HEK293 (cell line): ENCODE data around the gene TACC2.

ENCODE experiments used
- ZNF274 ChIP-seq, 2 experiments: fragments of 200-500 bp in 1 of 2; fragments of 450-650 bp in 1 of 2; sonication (Bioruptor generic) in 1 of 2; formaldehyde crosslinking in 1 of 2; IDR thresholded peaks; 2 replicates each; pipeline versions ENCODE4 v1.5.1 to v1.6.1; 2014 to 2016; ENCODE audit warnings: borderline replicate concordance in 1 of 2, inconsistent platforms in 1 of 2, low read length in 1 of 2, missing biosample characterization in 1 of 2, missing genetic modification characterization in 1 of 2
- ZNF530 ChIP-seq: fragments of 450-650 bp; formaldehyde crosslinking; IDR thresholded peaks from 2 replicates; pipeline ENCODE4 v1.5.1; 2016; ENCODE audit warnings: low read depth, missing biosample characterization, missing genetic modification characterization
- ZNF623 ChIP-seq: fragments of 450-650 bp; formaldehyde crosslinking; IDR thresholded peaks from 2 replicates; pipeline ENCODE4 v1.5.1; 2016; ENCODE audit warnings: missing biosample characterization, missing genetic modification characterization
- ZNF624 ChIP-seq: fragments of 450-650 bp; formaldehyde crosslinking; IDR thresholded peaks from 2 replicates; pipeline ENCODE4 v1.5.1; 2017; ENCODE audit warnings: missing biosample characterization, missing genetic modification characterization
- ZNF660 ChIP-seq: fragments of 450-650 bp; IDR thresholded peaks from 2 replicates; pipeline ENCODE4 v1.5.1; 2018; ENCODE audit warnings: missing biosample characterization, mild to moderate bottlenecking, missing genetic modification characterization
- TF ChIP-seq, protein P1 (sequence below): fragments of 450-650 bp; formaldehyde crosslinking; IDR thresholded peaks from 2 replicates; pipeline ENCODE4 v1.5.1; 2016; ENCODE audit warnings: missing biosample characterization, missing genetic modification characterization
- TF ChIP-seq, protein P2 (sequence below): fragments of 450-650 bp; formaldehyde crosslinking; IDR thresholded peaks from 2 replicates; pipeline ENCODE4 v1.5.1; 2016; ENCODE audit warnings: missing biosample characterization, missing genetic modification characterization, borderline replicate concordance

DNA sequence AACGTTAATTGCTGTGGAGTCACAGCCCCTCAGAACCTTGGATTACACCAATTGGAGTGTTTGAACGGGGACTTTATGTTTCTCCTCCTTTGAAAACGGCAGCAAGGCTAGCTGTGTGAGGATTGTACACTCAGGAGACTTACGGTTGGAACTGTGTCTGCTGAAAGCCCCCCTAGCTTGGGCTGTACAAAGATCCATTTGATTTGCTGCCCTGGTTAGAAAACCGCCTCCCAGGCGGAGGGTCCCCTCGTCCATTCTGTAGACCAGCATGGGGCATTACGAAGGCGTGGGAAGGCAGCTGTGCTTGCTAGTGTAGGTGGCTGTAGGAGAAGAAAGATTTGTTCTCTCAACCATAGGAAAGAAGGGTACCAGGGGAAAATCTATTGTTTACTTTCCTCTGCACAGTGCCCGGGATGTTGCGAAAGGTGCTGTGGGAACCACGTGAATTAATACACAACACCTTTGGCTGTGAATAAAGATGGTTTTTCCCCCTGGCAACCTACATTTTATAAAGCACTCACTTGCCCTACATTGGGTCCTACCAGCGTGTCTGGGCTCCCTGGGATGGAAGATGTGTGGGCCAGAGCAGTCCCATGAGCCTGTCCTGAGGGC lies 208.8 kb downstream of the TACC2 start:
- TF ChIP-seq, protein P1, sequence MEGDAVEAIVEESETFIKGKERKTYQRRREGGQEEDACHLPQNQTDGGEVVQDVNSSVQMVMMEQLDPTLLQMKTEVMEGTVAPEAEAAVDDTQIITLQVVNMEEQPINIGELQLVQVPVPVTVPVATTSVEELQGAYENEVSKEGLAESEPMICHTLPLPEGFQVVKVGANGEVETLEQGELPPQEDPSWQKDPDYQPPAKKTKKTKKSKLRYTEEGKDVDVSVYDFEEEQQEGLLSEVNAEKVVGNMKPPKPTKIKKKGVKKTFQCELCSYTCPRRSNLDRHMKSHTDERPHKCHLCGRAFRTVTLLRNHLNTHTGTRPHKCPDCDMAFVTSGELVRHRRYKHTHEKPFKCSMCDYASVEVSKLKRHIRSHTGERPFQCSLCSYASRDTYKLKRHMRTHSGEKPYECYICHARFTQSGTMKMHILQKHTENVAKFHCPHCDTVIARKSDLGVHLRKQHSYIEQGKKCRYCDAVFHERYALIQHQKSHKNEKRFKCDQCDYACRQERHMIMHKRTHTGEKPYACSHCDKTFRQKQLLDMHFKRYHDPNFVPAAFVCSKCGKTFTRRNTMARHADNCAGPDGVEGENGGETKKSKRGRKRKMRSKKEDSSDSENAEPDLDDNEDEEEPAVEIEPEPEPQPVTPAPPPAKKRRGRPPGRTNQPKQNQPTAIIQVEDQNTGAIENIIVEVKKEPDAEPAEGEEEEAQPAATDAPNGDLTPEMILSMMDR (tag by site-specific recombination), result no peak
- TF ChIP-seq ZNF530 (no peak), ZNF624 (tag by site-specific recombination) (no peak), ZNF274 (IDR thresholded peaks at IDR 0.05; ENCODE audit: low read length) (no peak), ZNF274 (tag by site-specific recombination; IDR thresholded peaks at IDR 0.05; ENCODE audit: borderline replicate concordance) (no peak), ZNF623 (tag by site-specific recombination) (no peak), ZNF660 (tag by site-specific recombination) (no peak)
- TF ChIP-seq, protein P2, sequence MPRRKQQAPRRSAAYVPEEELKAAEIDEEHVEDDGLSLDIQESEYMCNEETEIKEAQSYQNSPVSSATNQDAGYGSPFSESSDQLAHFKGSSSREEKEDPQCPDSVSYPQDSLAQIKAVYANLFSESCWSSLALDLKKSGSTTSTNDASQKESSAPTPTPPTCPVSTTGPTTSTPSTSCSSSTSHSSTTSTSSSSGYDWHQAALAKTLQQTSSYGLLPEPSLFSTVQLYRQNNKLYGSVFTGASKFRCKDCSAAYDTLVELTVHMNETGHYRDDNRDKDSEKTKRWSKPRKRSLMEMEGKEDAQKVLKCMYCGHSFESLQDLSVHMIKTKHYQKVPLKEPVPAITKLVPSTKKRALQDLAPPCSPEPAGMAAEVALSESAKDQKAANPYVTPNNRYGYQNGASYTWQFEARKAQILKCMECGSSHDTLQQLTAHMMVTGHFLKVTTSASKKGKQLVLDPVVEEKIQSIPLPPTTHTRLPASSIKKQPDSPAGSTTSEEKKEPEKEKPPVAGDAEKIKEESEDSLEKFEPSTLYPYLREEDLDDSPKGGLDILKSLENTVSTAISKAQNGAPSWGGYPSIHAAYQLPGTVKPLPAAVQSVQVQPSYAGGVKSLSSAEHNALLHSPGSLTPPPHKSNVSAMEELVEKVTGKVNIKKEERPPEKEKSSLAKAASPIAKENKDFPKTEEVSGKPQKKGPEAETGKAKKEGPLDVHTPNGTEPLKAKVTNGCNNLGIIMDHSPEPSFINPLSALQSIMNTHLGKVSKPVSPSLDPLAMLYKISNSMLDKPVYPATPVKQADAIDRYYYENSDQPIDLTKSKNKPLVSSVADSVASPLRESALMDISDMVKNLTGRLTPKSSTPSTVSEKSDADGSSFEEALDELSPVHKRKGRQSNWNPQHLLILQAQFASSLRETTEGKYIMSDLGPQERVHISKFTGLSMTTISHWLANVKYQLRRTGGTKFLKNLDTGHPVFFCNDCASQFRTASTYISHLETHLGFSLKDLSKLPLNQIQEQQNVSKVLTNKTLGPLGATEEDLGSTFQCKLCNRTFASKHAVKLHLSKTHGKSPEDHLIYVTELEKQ (tag by site-specific recombination), result no peak
